Lung (tissue), 12 donors: Measurements from ENCODE around the gene SERPINB13. TPM values are rescaled to one million over a fixed set of nuclear protein-coding genes. Genes with fewer than 3 reads are reported as not detected.

ENCODE experiments used
- ATAC-seq: fragments of 200-7000 bp; cut with Tn5 transposase; one replicate; pipeline ENCODE4 v1.9.1; 2020; ENCODE audit warnings: moderate number of reproducible peaks; ENCODE audit not compliant: insufficient read depth, low FRiP score
- DNase-seq, 3 donors: peaks; one replicate each; pipeline ENCODE4 v3.0.0-alpha.2; 2013 to 2017
- H3K27ac ChIP-seq, 2 donors: one replicate each; pipeline ENCODE4 v1.5.1; 2013; ENCODE audit warnings: mild to moderate bottlenecking in 2 of 2, moderate library complexity in 2 of 2, control low read depth in 1 of 2, inconsistent platforms in 1 of 2, low read depth in 1 of 2, low read length in 1 of 2
- H3K27me3 ChIP-seq, 3 donors: one replicate each; pipeline ENCODE4 v1.5.1; 2013; ENCODE audit warnings: low read length in 2 of 3; ENCODE audit not compliant: control insufficient read depth in 3 of 3, insufficient read depth in 3 of 3
- H3K36me3 ChIP-seq, 4 donors: one replicate each; pipeline ENCODE4 v1.5.1; 2013; ENCODE audit warnings: low read length in 4 of 4, mild to moderate bottlenecking in 1 of 4, moderate library complexity in 1 of 4; ENCODE audit not compliant: control insufficient read depth in 4 of 4, insufficient read depth in 4 of 4
- H3K4me1 ChIP-seq, 5 donors: one replicate each; pipeline ENCODE4 v1.5.1; 2013; ENCODE audit warnings: low read length in 5 of 5, mild to moderate bottlenecking in 2 of 5, moderate library complexity in 1 of 5; ENCODE audit not compliant: control insufficient read depth in 5 of 5, insufficient read depth in 5 of 5
- H3K4me3 ChIP-seq: one replicate; pipeline ENCODE4 v1.5.1; 2013; ENCODE audit warnings: mild to moderate bottlenecking, control low read depth, moderate library complexity
- H3K9ac ChIP-seq, 2 donors: one replicate each; pipeline ENCODE4 v1.5.1; 2013; ENCODE audit warnings: low read length in 2 of 2, control low read depth in 1 of 2; ENCODE audit not compliant: insufficient read depth in 1 of 2
- H3K9me3 ChIP-seq, 4 donors: one replicate each; pipeline ENCODE4 v1.5.1; 2013; ENCODE audit warnings: low read length in 3 of 4, mild to moderate bottlenecking in 1 of 4, moderate library complexity in 1 of 4; ENCODE audit not compliant: control insufficient read depth in 4 of 4, insufficient read depth in 3 of 4
- CTCF ChIP-seq: IDR thresholded peaks from 2 replicates; pipeline ENCODE4 v1.5.1; 2012; ENCODE audit warnings: mild to moderate bottlenecking; ENCODE audit errors: control extremely low read depth, extremely low read depth
- WGBS, 2 donors: extraction: QIAGEN DNeasy Blood & Tissue Kit; methylation state at CpG; one replicate each; pipeline ENCODE4 v1.1.7; 2013; 5-methylcytosine and 5-hydroxymethylcytosine counted together
- polyA plus RNA-seq, 2 donors: library from polyadenylated mRNA; stranded (reverse); fragments of 200-250 nt; gene quantifications; one replicate each; pipeline ENCODE4 v1.2.1, GENCODE V29; 2013
- total RNA-seq, 2 donors: library from RNA; depleted of rRNA in 1 of 2; stranded (reverse); fragments of >200 nt in 1 of 2; gene quantifications; one replicate each; pipeline ENCODE4 v1.2.1, GENCODE V29; 2014 to 2021
- donor health status: control.
- donor health status: control.
- donor health status: Bipolar disorder and iron deficiency.
- donor health status: healthy.
- donor health status: DM: yes; HTN: yes; CAD: no.

Gene SERPINB13
- total and polyA plus RNA-seq, 4 donors = 0.20 to 1.4 (median 0.20) TPM; not detected in 1

GRCh38 chr18:63590373-63590772 is 3.2 kb downstream of the SERPINB13 start:
- ATAC-seq (peak; percentile 34), DNase-seq (no peak)
- TF ChIP-seq CTCF = no peak
- no peak overlapping the region for H3K27ac ChIP-seq
- H3K4me1 ChIP-seq = peaks cover 0 to 1% (median 0%) of the 10 kb centered on the region in 5 donors
- H3K27me3 ChIP-seq = no peaks in the 10 kb centered on the region
- H3K9me3 ChIP-seq = peaks cover 0 to 2% (median 0%) of the 10 kb centered on the region in 4 donors
- no peaks in the 10 kb centered on the region for H3K36me3 ChIP-seq
- H3K9ac ChIP-seq = no peak overlapping the region
- H3K4me3 ChIP-seq = no peak overlapping the region
- 40 to 53% methylated on average over 2 of the region's 2 CpGs for WGBS, 2 donors

GRCh38 chr18:63590966-63591695 is 4.0 kb downstream of the SERPINB13 start:
- Histone ChIP-seq H3K4me3 (no peak overlapping the region), H3K9ac (no peak overlapping the region), H3K27me3 (no peaks in the 10 kb centered on the region), H3K36me3 (no peaks in the 10 kb centered on the region), H3K27ac (no peak overlapping the region), H3K4me1 (peaks cover 0 to 1% (median 0%) of the 10 kb centered on the region in 5 donors), H3K9me3 (peaks cover 0 to 2% (median 0%) of the 10 kb centered on the region in 4 donors)
- ATAC-seq (no peak), DNase-seq (no peak)
- WGBS, 2 donors = 60 to 74% methylated on average over 3 of the region's 3 CpGs
- TF ChIP-seq CTCF = no peak

- Histone ChIP-seq H3K9me3 (peaks cover 0 to 2% (median 0%) of the 10 kb centered on the region in 4 donors), H3K4me1 (peaks cover 0 to 1% (median 0%) of the 10 kb centered on the region in 5 donors), H3K27me3 (no peaks in the 10 kb centered on the region), H3K27ac (no peak overlapping the region), H3K9ac (no peak overlapping the region), H3K4me3 (no peak overlapping the region), H3K36me3 (no peaks in the 10 kb centered on the region)
- no peak for DNase-seq
- no peak for TF ChIP-seq CTCF
- ATAC-seq = no peak
- WGBS, 2 donors = 83 to 94% methylated on average over 3 of the region's 3 CpGs
These were observed 4.6 kb downstream of the SERPINB13 start for GRCh38 chr18:63591725-63592124.

- ATAC-seq (no peak), DNase-seq (no peak)
These were observed 5.3 kb downstream of the SERPINB13 start for GRCh38 chr18:63592471-63592870.

More at GRCh38 chr18:63592471-63592870, 5.3 kb downstream of the SERPINB13 start:
- H3K4me1 ChIP-seq = peaks cover 0 to 1% (median 0%) of the 10 kb centered on the region in 5 donors
- no peak overlapping the region for H3K27ac ChIP-seq
- H3K27me3 ChIP-seq = no peaks in the 10 kb centered on the region
- no peak overlapping the region for H3K9ac ChIP-seq
- H3K4me3 ChIP-seq = no peak overlapping the region
- no peaks in the 10 kb centered on the region for H3K36me3 ChIP-seq
- 43 to 56% methylated on average over 1 of the region's 1 CpG for WGBS, 2 donors
- TF ChIP-seq CTCF = no peak
- peaks cover 0 to 4% (median 0%) of the 10 kb centered on the region in 4 donors for H3K9me3 ChIP-seq
